ENCODE data around the gene ENTPD3.

DNA sequence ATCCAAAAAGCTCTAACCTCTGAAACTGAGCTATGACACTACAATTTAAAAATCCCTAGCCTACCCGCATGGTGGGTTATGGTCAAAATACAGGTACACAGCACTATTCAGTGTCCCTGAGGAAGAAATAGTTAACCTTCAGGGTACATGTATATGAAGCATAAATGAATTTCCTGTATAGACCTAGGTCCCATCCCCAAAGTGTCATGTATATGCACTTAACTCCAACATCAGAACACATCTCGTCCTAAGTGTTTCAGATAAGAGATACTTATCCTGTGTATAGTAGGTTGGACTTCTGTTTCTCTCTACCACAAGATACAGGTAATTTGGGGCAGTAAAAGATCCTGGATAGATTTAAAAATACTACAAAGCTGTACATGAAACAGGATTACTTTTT is 76.6 kb downstream of the ENTPD3 start:
- TF ChIP-seq, protein P1, sequence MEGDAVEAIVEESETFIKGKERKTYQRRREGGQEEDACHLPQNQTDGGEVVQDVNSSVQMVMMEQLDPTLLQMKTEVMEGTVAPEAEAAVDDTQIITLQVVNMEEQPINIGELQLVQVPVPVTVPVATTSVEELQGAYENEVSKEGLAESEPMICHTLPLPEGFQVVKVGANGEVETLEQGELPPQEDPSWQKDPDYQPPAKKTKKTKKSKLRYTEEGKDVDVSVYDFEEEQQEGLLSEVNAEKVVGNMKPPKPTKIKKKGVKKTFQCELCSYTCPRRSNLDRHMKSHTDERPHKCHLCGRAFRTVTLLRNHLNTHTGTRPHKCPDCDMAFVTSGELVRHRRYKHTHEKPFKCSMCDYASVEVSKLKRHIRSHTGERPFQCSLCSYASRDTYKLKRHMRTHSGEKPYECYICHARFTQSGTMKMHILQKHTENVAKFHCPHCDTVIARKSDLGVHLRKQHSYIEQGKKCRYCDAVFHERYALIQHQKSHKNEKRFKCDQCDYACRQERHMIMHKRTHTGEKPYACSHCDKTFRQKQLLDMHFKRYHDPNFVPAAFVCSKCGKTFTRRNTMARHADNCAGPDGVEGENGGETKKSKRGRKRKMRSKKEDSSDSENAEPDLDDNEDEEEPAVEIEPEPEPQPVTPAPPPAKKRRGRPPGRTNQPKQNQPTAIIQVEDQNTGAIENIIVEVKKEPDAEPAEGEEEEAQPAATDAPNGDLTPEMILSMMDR (IDR thresholded peaks at IDR 0.05) = no peak
- TF ChIP-seq POLR2A (IDR thresholded peaks at IDR 0.05) (no peak), EP300 (IDR thresholded peaks at IDR 0.05) (no peak), POLR2AphosphoS5 (IDR thresholded peaks at IDR 0.05) (no peak)
